ENCODE results near the gene GXYLT2. TPM values are rescaled to one million over a fixed set of nuclear protein-coding genes. Genes with fewer than 3 reads are reported as not detected.
A peak's percentile ranks its signal among the peaks of the same experiment; 100 is the strongest.

Gene GXYLT2
- total RNA-seq (2014; rRNA removed; shearing (Covaris generic); ENCODE audit: low replicate concordance): not detected in 2 replicates

GRCh38 chr3:72887705-72888545, at the start of gene GXYLT2:
GXYLT2 (plus strand) TSS chr3:72888046; CDS start chr3:72888234, 188 bp downstream.
- no peak within 1 kb of the TSS for H3K9ac ChIP-seq (ENCODE audit: low read length)

GRCh38 chr3:72839057-72839456, 48.8 kb upstream of the GXYLT2 start:
- Histone ChIP-seq H2AFZ (ENCODE audit: low read length) (no peak overlapping the region), H3K27ac (ENCODE audit: low read length) (no peak overlapping the region), H3K9ac (ENCODE audit: low read length) (no peak overlapping the region), H3K79me2 (ENCODE audit: low read length) (peaks cover 21% of the 10 kb centered on the region), H3K36me3 (ENCODE audit: insufficient read depth, low read length) (peaks cover 30% of the 10 kb centered on the region; the same call in 1 of the 2 replicates), H3K9me2 (replicated peaks; ENCODE audit: insufficient read depth, low read length) (no peaks in the 10 kb centered on the region), H3K4me3 (ENCODE audit: low read length) (no peak overlapping the region), H3K4me1 (ENCODE audit: low read length) (peaks cover under 1% of the 10 kb centered on the region; the same call in 1 of the 2 replicates), H3K4me2 (ENCODE audit: low read depth, low read length, poor library complexity, severe bottlenecking) (no peak overlapping the region), H3K27me3 (ENCODE audit: low read length) (no peaks in the 10 kb centered on the region), H3K9me3 (ENCODE audit: low read length) (no peaks in the 10 kb centered on the region), H4K20me1 (ENCODE audit: insufficient read depth, low read depth, low read length) (no peaks in the 10 kb centered on the region)
- no peak for DNase-seq

More at GRCh38 chr3:72887705-72888545, at the start of gene GXYLT2:
- H3K4me3 ChIP-seq (ENCODE audit: low read length): peak within 1 kb of the TSS; percentile 41
- H3K27ac ChIP-seq (ENCODE audit: low read length): no peak within 1 kb of the TSS
- no peaks in the 10 kb centered on the region for H3K36me3 ChIP-seq (ENCODE audit: insufficient read depth, low read length)
- H4K20me1 ChIP-seq (ENCODE audit: insufficient read depth, low read depth, low read length): no peaks in the 10 kb centered on the region
- no peak within 1 kb of the TSS for H2AFZ ChIP-seq (ENCODE audit: low read length)
- peak within 1 kb of the TSS; percentile 43 for H3K4me2 ChIP-seq (ENCODE audit: low read depth, low read length, poor library complexity, severe bottlenecking)
- peaks cover 8% of the 10 kb centered on the region for H3K4me1 ChIP-seq (ENCODE audit: low read length)
- peak; percentile 67 for DNase-seq
- H3K9me3 ChIP-seq (ENCODE audit: low read length): no peaks in the 10 kb centered on the region
- H3K27me3 ChIP-seq (ENCODE audit: low read length): 0 out of 2 replicates have a peak, but pooled peaks cover 3% of the 10 kb centered on the region
- no peaks in the 10 kb centered on the region for H3K79me2 ChIP-seq (ENCODE audit: low read length)
- H3K9me2 ChIP-seq (replicated peaks; ENCODE audit: insufficient read depth, low read length): no peaks in the 10 kb centered on the region

- Histone ChIP-seq H3K9ac (ENCODE audit: low read length) (no peak overlapping the region), H3K27ac (ENCODE audit: low read length) (no peak overlapping the region), H3K9me2 (replicated peaks; ENCODE audit: insufficient read depth, low read length) (no peaks in the 10 kb centered on the region), H3K4me3 (ENCODE audit: low read length) (no peak overlapping the region), H3K4me2 (ENCODE audit: low read depth, low read length, poor library complexity, severe bottlenecking) (no peak overlapping the region), H3K4me1 (ENCODE audit: low read length) (peaks cover 42% of the 10 kb centered on the region), H3K79me2 (ENCODE audit: low read length) (peaks cover 52% of the 10 kb centered on the region), H3K9me3 (ENCODE audit: low read length) (no peaks in the 10 kb centered on the region), H3K27me3 (ENCODE audit: low read length) (no peaks in the 10 kb centered on the region), H4K20me1 (ENCODE audit: insufficient read depth, low read depth, low read length) (no peaks in the 10 kb centered on the region), H2AFZ (ENCODE audit: low read length) (no peak overlapping the region), H3K36me3 (ENCODE audit: insufficient read depth, low read length) (peaks cover 23% of the 10 kb centered on the region; the same call in 1 of the 2 replicates)
- no peak for DNase-seq
Measured at GRCh38 chr3:72844436-72844993, 43.3 kb upstream of the GXYLT2 start.

- peak overlapping the region; percentile 88 for H3K4me2 ChIP-seq (ENCODE audit: low read depth, low read length, poor library complexity, severe bottlenecking)
- H3K4me3 ChIP-seq (ENCODE audit: low read length): peak overlapping the region; percentile 74; the same call in 1 of the 2 replicates
- DNase-seq: no peak
- H4K20me1 ChIP-seq (ENCODE audit: insufficient read depth, low read depth, low read length): no peaks in the 10 kb centered on the region
- H3K4me1 ChIP-seq (ENCODE audit: low read length): peaks cover 42% of the 10 kb centered on the region
- H3K9me3 ChIP-seq (ENCODE audit: low read length): no peaks in the 10 kb centered on the region
- H2AFZ ChIP-seq (ENCODE audit: low read length): no peak overlapping the region
- peaks cover 15% of the 10 kb centered on the region; the same call in 1 of the 2 replicates for H3K36me3 ChIP-seq (ENCODE audit: insufficient read depth, low read length)
- no peaks in the 10 kb centered on the region for H3K9me2 ChIP-seq (replicated peaks; ENCODE audit: insufficient read depth, low read length)
- H3K27ac ChIP-seq (ENCODE audit: low read length): 0 out of 2 replicates have a peak overlapping the region, but pooled peaks have one; percentile 4
- H3K79me2 ChIP-seq (ENCODE audit: low read length): peaks cover 52% of the 10 kb centered on the region
- H3K9ac ChIP-seq (ENCODE audit: low read length): 0 out of 2 replicates have a peak overlapping the region, but pooled peaks have one; percentile 17
- no peaks in the 10 kb centered on the region for H3K27me3 ChIP-seq (ENCODE audit: low read length)
Measured at GRCh38 chr3:72846166-72846565, 41.7 kb upstream of the GXYLT2 start.

GRCh38 chr3:72847282-72847681, 40.6 kb upstream of the GXYLT2 start:
- no peak overlapping the region for H2AFZ ChIP-seq (ENCODE audit: low read length)
- H3K9me3 ChIP-seq (ENCODE audit: low read length): no peaks in the 10 kb centered on the region
- H4K20me1 ChIP-seq (ENCODE audit: insufficient read depth, low read depth, low read length): no peaks in the 10 kb centered on the region
- peak overlapping the region; percentile 74 for H3K4me3 ChIP-seq (ENCODE audit: low read length)
- no peaks in the 10 kb centered on the region for H3K27me3 ChIP-seq (ENCODE audit: low read length)
- no peak for DNase-seq
- H3K9ac ChIP-seq (ENCODE audit: low read length): peak overlapping the region; percentile 76
- no peak overlapping the region for H3K27ac ChIP-seq (ENCODE audit: low read length)
- H3K79me2 ChIP-seq (ENCODE audit: low read length): peaks cover 52% of the 10 kb centered on the region
- no peaks in the 10 kb centered on the region for H3K9me2 ChIP-seq (replicated peaks; ENCODE audit: insufficient read depth, low read length)
- peaks cover 42% of the 10 kb centered on the region for H3K4me1 ChIP-seq (ENCODE audit: low read length)
- peaks cover 4% of the 10 kb centered on the region; the same call in 1 of the 2 replicates for H3K36me3 ChIP-seq (ENCODE audit: insufficient read depth, low read length)
- peak overlapping the region; percentile 88 for H3K4me2 ChIP-seq (ENCODE audit: low read depth, low read length, poor library complexity, severe bottlenecking)

GRCh38 chr3:72847751-72848702, 39.8 kb upstream of the GXYLT2 start, which contains the start of gene SHQ1:
SHQ1 (minus strand) TSS chr3:72848445; CDS start chr3:72848340, 105 bp downstream.
- Histone ChIP-seq H3K4me1 (ENCODE audit: low read length) (peaks cover 42% of the 10 kb centered on the region), H2AFZ (ENCODE audit: low read length) (peak within 1 kb of the TSS; percentile 72), H3K79me2 (ENCODE audit: low read length) (peaks cover 51% of the 10 kb centered on the region), H3K27ac (ENCODE audit: low read length) (no peak within 1 kb of the TSS), H3K9me2 (replicated peaks; ENCODE audit: insufficient read depth, low read length) (no peaks in the 10 kb centered on the region), H3K36me3 (ENCODE audit: insufficient read depth, low read length) (peaks cover 4% of the 10 kb centered on the region; the same call in 1 of the 2 replicates), H4K20me1 (ENCODE audit: insufficient read depth, low read depth, low read length) (no peaks in the 10 kb centered on the region), H3K4me3 (ENCODE audit: low read length) (peak within 1 kb of the TSS; percentile 74), H3K9me3 (ENCODE audit: low read length) (no peaks in the 10 kb centered on the region), H3K4me2 (ENCODE audit: low read depth, low read length, poor library complexity, severe bottlenecking) (peak within 1 kb of the TSS; percentile 88), H3K27me3 (ENCODE audit: low read length) (no peaks in the 10 kb centered on the region), H3K9ac (ENCODE audit: low read length) (peak within 1 kb of the TSS; percentile 76)
- DNase-seq: peak; percentile 98

- DNase-seq: no peak
- Histone ChIP-seq H3K4me3 (ENCODE audit: low read length) (peak overlapping the region; percentile 74), H3K9ac (ENCODE audit: low read length) (peak overlapping the region; percentile 47)
Measured at GRCh38 chr3:72848703-72849081, 39.2 kb upstream of the GXYLT2 start.

More at GRCh38 chr3:72848703-72849081, 39.2 kb upstream of the GXYLT2 start:
- no peaks in the 10 kb centered on the region for H3K9me2 ChIP-seq (replicated peaks; ENCODE audit: insufficient read depth, low read length)
- H4K20me1 ChIP-seq (ENCODE audit: insufficient read depth, low read depth, low read length): no peaks in the 10 kb centered on the region
- no peaks in the 10 kb centered on the region for H3K27me3 ChIP-seq (ENCODE audit: low read length)
- H3K4me1 ChIP-seq (ENCODE audit: low read length): peaks cover 42% of the 10 kb centered on the region
- H3K79me2 ChIP-seq (ENCODE audit: low read length): peaks cover 45% of the 10 kb centered on the region
- H3K9me3 ChIP-seq (ENCODE audit: low read length): no peaks in the 10 kb centered on the region
- peaks cover 3% of the 10 kb centered on the region; the same call in 1 of the 2 replicates for H3K36me3 ChIP-seq (ENCODE audit: insufficient read depth, low read length)
- peak overlapping the region; percentile 88 for H3K4me2 ChIP-seq (ENCODE audit: low read depth, low read length, poor library complexity, severe bottlenecking)
- H3K27ac ChIP-seq (ENCODE audit: low read length): no peak overlapping the region
- H2AFZ ChIP-seq (ENCODE audit: low read length): peak overlapping the region; percentile 72
